AG08395 (cell line): Measurements from ENCODE around the gene UBE2N.
A peak's percentile ranks its signal among the peaks of the same experiment; 100 is the strongest.
"Not testable (repeated sequence)": the region's sequence is repeated elsewhere in the genome, so short reads cannot be mapped to it uniquely, and the experiment has no call there.

Experiments used
- DNase-seq: peaks from one replicate; pipeline ENCODE4 v3.0.0; 2012; ENCODE audit warnings: mixed read lengths, low spot score

Gene UBE2N

DNA sequence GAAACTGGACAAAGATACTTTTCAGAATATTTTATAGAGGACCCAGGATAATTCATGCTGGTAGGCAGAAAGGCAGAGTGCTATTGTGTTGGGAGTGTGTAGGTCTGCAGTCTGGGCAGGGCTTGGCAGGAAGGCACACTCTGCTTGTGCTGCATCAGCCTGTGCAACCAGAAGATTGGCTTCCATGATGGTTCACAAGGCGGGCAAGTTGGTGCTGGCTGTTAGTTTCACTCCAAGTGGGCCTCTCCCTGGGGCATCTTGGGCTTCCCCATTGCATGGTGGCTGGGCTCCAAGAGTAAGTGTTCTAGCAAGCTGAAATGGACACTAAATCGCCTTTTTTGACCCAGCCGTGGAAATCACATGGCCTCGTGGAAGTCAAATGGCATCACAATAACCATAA is 1.8 kb upstream of the UBE2N start:
- DNase-seq, result no peak

DNA sequence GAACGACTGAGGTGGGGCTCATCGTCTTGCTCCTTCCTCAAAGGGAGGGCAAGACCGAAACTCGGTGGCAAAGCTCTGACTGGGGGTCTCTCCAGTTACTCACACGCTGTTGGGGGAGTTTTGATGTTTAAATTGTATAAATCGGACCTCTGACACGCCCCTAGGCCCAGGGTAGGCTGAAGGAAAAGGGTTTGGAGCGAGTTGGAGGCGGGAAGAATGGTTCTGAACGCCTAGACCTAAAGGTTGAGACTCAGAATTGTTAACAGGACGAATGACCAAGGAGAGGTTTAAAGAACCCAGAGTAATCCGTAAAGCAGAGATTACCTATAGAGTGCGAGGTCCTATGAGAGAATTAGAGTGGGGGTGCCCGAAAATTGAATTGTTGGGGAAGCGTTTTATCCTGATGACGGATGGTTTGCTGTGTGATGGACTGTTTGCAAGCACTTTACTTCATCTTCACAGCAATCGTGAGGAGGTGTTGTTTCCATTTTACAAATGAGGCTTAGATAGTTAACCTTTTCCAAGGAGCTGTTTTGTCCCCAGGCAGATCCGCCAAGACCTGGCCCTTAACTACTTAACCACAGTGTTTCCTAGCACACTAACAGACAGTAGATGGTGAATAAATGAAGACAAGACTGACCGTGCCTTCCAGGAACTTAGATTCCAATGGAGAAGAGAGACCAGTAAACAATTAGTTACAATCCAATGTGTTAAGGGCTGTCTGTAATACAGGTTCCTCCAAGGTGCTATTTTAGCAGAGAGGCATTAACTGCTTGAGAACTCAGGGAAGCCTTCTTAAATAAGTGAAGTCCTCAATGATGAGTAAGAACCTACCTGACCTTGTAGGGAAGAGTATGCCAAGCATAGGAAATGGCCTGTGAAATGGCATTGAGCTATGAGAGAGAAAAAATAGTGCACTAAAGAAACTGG is 929 bp upstream of the UBE2N start:
- DNase-seq, result peak; percentile 7

DNA sequence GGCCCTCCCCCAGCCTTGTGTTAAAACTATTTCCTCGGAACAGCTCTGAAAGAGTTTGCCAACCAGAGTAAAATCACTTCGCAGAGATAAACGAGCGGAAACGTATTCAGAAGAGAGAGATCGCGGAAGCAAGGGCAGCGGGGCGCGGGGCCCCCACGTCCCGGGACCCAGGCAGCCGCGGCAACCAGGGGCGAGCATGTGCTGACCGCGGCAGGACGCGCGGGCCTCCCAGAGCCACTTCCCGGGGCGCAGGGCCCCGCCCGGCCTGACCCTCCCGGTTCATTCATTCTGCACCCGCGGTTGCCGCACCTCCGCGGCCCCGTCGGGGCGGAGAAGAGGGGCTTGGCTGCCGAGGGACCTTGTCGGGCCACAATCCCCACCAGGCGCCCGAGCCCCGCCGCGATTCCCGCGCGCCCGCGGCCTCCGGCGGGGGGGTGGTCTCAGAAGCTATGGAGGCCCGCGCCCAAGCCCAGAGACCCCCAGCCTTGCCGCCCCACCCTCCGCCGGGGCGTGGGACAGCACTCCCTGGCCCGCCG is 598 bp downstream of the UBE2N start:
- DNase-seq, result peak; percentile 26

- DNase-seq, result no peak
Observed at GRCh38 chr12:93440043-93440835, 1.5 kb downstream of the UBE2N start.

DNA sequence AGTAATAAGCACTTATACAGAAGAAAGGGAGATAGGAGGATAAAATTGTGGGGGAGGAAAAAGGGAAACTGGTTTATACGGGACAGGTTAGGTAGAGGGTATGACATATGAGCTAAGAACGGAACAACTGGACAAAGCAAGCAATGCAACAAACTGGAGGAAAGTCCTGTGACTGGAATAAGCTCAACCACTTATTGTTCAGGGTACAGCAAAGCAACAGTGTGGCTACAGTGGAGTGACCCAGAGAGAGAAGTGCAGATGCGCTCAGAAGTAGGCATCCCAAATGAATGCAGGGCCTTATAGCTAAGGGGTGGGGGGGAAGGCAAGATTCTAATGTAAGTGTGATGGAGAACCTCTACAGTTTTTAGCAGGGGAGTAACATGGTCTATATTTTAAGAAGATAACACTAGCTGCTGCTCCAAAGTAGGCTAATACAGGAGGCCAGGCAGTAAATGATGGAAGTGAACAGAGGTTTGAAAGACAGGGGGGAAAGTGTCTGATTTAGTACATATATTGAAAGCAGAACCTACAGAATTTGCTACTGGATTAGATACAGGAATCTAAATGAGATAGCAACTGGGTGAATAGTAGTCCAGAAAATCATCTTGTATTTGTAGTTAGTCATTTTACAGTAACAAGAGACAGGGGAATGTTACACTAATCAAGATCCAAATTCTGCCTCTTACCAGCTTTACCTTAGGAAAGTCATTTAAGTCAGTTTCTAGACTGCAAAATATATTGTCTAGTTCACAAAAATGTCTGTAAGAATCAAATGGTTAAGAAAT is 3.3 kb downstream of the UBE2N start:
- DNase-seq, result no peak

DNA sequence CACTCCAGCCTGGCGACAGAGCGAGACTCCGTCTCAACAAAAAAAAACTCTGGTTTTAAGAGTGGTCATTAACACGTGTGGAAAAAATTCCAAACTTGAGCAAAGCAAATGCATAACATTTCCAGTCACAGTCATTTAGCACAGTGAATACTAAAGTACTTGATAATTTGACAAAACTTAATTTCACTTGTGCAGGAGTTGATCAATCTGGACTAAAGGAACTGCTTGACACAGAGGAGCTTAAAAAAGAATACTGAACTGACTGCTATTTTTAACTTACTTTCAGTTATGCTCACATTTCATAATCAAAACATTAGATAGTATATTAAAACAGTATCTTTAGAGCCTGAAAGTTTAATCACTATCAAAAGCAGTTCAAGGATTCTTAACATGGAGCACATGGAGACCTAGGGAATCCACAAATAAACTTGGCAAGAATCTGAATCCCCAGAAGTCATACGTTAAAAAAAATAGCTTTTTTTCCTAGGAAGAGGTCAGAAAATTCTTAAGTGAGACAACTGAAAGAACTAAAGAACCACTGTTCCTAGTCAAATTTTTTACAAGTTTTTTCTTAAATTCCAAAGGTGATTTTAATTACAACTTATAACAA is 7.4 kb downstream of the UBE2N start:
- no peak for DNase-seq

GRCh38 chr12:93432031-93432430 is 9.7 kb downstream of the UBE2N start:
- not testable (repeated sequence) for DNase-seq

DNA sequence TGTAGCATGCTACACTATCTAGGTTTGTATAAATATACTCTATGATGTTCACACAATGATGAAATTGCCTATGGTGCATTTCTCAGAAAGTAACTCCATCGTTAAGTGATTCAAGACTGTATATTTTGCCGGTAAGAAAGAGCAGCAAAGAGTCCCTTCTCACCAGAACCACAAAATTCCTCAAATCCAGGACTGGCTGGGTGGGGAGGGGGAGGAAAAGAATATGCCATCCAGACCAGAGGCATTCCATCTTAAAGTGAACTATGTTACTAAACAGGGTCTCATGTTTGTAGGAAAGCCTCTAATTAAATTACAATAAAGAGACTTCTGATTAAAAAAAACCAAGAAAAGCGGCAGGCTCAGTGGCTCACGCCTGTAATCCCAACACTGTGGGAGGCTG is 11.5 kb downstream of the UBE2N start:
- DNase-seq, result no peak

DNA sequence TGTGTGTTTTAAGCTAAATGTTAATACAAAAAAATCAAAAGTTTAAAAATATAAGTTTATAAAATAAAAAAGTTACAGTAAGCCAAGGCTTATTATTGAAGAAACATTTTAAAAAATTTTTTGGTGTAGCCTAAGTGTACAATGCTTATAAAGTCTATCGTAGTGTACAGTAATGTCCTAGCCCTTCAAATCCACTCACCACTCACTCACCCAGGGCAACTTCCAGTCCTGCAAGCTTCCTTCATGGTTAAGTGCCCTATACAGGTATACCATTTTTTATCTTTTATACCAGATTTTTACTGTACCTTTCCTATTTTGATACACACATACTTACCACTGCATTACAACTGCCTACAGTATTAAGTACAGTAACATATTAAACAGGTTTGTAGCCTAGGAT is 11.9 kb downstream of the UBE2N start:
- DNase-seq, result no peak

DNA sequence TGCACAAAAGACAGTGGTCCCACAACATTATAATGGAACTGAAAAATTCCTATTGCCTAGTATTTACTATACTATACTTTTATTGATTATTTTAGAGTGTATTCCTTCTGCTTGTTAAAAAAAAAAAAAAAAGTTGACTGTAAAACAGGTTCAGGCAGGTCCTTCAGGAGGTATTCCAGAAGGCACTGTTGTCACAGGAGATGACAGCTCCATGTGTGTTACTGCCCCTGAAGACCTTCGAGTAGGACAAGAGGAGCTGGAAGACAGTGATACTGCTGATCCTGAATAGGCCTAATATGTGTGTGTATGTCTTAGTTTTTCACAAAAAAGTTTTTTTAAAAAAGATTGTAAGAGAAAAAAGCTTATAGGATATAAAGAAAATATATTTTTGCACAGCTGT is 12.3 kb downstream of the UBE2N start:
- no peak for DNase-seq

DNA sequence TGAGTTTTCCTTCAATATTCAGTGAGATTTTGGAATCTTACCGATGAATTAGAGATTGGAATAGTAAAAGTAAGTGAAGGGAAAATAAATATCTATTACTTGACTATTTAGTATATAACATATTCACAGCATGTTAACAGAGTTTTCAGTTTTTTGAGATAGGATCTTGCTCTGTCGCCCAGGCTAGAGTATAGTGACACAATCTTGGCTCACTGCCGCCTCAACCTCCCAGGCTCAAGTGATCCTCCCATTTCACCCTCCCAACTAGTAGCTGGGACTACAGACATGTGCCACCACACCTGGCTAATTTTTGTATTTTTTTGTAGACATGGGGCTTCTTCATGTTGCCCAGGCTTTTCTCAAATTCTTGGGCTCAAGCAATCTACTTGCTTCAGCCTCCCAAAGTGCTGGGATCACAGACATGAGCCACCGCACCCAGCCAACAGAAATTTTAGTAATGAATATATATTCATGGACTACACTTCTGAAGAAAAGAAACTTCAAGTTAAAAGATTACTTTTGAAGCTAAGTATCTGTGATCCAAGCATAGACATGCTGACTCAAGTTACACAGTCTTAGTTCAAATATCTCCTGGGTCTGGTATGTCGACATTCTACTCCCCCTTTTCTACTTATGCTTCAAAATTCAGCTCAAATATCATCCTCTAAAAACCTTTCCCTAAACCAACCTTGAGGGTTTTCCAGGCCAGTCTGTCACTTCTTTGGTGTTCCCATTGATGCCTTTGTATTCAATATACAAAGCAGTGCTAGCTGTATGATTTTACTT is 13.8 kb downstream of the UBE2N start:
- DNase-seq, result peak; percentile 35

- DNase-seq, result no peak
Observed at GRCh38 chr12:93426412-93426805, 15.3 kb downstream of the UBE2N start.

DNA sequence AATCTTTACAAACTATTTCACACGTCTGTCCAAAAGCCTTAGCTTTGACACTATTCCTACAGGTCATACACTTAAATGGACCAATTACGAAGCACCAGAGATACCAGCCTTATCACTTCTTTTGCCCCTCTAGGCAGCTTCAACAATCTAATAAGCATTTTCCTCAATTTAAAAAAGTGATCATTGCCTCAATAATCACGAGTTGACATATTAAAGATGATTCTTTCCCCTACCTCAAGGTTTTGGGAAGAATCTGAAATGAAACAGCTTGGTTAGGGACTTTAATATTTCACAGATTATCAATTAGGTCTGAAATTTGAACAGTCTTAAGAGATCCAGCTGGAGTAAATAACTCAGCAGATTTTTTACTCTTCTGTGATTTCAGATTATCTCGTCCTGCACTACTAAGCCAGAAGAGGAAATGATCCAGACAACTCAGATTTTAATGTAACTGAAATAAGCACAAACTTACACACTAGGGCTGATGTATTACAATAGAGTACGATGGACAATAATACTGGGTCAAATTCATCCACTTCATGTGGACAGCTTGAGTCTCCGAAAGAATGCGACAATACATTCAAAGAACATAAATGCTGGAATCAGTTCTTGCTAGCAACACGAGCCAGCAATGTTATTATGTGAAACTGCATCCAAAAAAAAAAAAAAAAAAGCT is 15.9 kb downstream of the UBE2N start:
- DNase-seq, result no peak

GRCh38 chr12:93422050-93422449 is 19.7 kb downstream of the UBE2N start:
- no peak for DNase-seq

GRCh38 chr12:93419388-93420034 is 22.2 kb downstream of the UBE2N start:
- peak; percentile 53 for DNase-seq

DNA sequence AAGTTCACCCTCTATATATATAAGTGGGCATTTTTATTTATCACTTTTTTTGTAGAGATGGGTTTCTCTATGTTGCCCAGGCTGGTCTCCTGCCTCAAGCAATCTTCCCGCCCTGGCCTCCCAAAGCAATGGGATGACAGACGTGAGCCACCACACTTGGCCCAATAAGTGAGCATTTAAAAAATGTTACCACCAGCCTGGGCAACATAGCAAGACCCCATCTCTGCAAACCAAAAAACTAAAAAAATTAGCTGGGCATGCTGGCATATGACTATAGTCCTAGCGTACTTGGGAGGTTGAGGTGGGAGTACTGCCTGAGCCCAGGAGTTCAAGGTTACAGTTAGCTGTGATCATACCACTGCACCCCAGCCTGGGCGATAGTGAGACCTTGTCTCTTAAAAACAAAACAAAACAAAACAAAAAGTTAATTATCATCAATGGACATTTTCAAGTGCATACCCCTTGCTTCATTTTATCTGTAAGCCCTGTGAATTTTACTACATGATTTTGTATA is 23.7 kb downstream of the UBE2N start:
- no peak for DNase-seq

DNA sequence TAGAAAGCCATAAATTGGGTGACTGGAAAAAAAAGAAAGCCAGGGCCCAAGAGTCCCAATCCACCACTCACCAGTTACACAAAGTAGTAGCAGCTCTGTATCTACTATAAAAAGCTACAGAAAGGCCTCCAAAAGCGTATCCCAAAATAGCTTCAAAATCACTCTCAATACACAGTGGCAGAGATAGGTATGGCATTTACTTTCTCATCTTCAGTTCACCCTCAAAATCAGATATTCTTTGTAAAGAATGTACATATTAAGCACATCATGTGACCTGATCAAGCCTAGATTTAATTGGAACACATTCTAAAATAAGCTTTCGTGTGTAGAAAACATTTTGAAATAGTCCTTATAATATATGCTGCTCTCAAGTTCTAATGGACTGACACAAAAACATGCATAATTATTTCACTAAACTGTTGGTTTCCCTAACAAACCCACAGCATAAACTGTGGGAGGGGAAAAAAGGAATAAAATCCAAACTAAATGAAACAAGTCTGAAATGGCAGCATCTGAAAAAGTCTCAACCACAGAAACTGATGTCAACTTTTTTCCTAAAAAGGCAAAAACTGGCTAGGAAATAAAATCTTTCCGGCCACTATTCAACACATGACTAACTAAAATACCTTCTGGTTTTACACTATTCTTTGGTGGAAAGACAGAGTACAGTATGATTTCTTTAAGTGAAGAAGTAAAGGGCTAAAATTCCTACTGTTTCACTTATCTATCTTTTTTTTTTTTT is 25.9 kb downstream of the UBE2N start:
- DNase-seq, result peak; percentile 54

GRCh38 chr12:93413064-93413463 is 28.7 kb downstream of the UBE2N start:
- no peak for DNase-seq

DNA sequence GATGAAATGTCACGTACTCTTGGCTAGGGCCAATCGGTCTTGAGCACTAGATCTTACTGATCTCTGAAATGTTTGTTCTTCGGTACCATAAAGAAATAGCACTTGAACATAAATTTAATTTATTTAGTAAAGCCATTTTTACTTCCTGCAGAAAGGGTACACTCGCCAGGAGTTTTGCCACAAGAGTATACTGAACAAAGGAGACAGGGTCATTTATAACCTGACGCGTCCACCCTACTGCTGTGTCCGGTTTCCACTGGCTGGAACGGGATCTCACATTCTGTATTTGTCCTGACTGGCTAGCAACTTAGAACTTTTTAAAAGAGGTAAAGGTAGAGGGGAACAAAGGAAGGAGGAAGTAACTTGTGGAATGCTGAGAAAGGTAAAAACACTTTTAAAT is 29.4 kb downstream of the UBE2N start:
- not testable (repeated sequence) for DNase-seq
